ENCODE measurements around the gene TBL1X.

The TBL1X gene

DNA sequence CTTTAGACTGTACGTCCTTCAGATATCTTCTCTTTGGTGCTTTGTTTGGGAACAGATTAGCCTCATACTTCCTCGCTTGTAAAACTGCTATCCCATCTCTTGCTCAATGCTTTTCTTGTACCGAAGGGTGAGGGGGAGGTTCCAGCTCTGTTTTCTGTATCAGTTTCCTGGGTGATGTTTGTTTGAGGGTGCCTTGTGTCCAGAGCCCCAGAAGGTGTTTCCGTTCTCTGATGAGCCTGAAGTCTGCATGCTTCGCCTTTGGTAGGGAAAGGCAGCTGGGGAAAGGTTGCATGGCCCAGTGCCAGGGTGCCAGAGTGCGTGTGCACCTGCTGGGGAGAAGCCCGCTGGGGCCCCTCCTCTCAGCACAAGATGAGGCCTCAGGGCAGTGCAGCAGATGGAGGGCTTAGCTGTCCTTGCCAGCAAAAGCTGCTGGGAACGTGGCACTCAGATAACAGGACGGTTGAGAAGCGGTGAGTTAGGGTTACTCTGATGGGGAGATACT, 73.7 kb downstream of the TBL1X start:
- peak; percentile 18 to 55 for DNase-seq

DNA sequence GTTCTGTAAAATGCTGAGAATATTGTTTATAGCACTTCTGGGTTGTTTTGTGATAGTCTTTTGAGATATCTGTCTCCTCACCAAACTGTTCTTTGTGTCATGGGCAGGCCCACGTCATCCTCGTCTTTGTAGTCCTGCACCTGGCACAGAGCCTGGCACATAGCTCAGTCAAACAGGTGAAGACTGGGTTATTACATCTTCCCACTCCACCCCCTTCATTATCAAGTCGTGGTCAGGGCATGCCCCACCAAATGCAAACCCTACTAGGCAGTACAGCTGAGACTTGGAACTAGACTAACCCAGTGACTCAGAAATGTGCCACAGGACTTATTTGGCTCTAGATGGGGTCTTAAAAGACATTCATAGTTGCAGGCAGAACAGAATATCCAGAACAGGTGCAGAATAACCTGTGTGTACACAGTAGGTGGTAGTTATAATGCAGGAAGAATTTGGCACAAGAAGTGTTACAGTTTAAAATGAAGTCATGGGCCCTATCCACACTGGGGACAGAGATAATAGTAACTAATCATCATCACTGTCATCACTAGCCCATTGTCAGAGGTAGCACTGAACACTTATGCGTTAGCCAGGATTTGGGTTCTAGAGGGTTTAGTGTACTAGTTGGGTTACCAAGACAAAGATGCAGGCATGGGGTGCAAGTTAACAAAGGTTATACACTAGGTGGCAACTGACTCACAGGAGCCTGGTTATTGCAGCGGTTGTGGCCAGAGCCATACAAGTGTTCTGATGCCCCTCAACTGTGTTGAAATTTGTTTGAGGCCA, 74.9 kb downstream of the TBL1X start:
- DNase-seq, result no peak

DNA sequence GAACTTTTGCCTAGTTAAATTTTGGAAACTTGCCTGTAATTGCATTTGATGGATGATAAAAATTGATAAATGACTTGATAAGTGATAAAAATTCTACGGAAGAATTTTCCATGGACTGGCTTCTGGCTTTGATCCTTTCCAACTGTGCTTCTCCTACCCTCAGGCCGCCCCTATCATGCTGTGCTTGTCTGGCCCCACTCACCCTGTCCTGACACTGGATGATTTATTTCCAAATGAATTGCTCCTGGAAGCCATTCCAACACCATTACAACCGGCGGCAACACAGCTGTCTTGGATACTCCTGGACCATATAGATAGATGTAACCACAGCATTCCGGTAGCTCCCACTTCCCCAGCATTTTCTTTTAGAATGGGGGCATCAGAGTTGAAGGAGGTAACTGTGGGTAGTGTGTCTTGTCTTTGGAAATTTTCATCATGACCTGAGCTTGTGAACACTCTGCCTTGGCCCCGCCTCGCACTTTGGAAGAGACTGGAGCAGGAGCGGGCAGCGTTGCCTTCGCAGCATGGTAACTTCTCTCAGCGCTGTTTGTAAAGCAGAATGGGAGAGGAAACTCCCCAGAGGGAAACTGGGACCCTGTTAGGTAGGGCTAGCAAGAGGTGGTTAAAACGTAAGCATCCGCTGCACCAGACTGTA, 77.4 kb downstream of the TBL1X start:
- DNase-seq, result peak in 1 of 2 experiments; percentile 26

DNA sequence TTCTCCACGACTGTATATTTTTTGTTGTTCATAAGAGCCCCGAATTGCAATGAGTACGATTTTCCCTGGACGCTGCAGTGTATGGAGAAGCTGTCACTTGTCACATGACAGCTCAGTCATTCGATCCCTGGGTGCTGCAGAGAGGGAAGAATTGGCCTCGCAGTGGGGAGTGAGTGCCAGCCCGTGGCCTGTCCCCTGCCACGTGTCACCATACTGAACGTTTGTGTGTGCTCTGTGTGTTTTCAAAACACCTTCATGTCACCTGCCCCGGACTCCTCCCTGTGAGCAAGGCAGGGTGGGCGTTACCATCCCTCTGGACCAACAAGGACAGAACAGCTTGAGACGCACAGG, 77.9 kb downstream of the TBL1X start:
- peak; percentile 8 to 26 for DNase-seq

DNA sequence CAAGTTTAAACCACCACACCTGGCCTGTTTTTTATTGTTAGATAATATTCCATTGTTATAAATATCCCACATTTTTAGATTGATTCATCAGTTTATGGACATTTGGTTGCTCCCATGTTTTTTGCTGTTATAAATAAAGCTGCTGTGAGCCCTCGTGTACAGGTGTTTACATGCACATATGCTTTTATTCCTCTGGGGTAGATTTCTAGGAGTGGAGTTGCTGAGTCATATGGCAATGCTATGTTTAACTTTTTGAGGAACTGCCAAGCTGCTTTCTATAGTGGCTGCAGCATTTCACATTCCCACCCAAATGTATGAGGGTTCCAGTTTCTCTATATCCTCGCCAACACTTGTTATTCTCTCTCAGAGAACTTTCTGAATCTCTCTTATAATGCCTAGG, 90.5 kb downstream of the TBL1X start:
- no peak for DNase-seq

DNA sequence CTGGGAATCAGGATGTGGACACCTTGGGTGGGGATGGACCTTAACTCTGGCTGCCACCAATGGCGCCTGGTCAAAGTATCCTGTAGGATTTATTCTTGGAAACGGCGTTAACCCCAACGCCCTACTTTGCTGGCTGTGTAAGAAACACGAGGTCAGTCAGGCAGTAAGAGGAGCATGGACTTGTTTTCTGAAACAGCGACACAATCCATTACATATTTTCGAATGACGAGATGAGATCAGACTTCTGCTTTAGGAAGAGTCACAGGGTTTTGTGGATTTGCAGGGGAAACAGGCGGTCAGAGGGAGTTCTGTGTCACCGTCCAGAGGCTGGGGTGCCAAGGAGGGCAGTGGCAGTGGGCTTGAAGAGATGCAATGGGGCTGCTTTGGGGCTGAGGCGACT, 92.2 kb downstream of the TBL1X start:
- DNase-seq, result no peak

DNA sequence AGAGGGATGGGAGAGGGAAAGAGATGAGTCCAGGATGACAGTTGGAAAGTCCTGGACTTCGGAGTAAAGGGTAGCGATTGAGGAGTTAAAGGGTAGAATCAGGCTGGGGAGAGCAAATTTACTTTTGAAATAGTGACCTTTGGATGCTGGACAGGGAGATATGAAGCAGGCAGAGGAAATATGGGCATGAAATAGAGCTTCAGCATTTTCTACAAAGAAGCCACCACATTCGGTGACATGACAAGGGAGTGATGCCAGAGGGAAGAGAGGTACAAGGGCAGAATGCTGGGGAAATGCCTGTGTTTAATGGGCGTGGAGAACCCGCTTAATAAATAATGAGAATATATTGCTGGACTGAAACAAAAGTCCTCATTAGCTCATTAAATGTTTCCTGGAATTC, 92.7 kb downstream of the TBL1X start:
- no peak for DNase-seq

DNA sequence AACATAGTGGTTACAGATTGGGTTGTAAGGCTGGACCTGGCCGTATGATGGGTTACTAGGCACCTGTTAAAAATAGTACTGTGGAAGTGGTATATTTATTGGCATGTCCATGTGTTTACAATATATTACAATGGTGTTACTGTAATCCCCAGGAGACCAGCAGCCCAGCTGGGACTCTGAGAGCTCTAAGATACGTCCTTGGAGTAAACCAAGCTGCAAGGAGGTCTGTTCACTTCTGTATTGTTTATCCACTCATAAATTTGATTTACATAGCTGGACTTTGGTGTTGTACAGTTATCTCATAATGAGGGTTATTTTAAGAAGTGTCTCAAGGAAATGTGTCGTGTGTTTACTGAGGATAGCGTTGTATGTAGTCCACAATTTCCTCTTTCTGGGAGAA, 93.8 kb downstream of the TBL1X start:
- DNase-seq, result no peak

DNA sequence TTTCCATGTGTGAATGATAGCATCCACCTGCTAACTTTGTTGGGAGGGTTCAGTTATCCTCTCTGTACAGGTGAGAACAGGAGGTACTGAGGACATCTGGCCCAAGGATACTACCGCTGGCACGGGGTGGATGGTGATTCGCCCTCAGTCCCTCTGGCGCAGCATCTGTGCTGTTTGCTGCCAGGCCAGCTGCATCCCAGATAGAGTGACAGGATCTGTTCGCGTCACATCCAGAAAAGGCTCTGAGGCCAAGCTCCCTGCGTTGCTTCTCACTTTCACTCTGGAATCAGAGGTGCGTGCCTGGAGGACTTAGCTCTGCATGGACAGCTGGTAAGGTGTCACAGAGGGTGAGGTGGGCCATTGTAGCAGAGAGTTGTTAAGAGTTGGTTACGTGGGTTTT, 95.4 kb downstream of the TBL1X start:
- no peak for DNase-seq

DNA sequence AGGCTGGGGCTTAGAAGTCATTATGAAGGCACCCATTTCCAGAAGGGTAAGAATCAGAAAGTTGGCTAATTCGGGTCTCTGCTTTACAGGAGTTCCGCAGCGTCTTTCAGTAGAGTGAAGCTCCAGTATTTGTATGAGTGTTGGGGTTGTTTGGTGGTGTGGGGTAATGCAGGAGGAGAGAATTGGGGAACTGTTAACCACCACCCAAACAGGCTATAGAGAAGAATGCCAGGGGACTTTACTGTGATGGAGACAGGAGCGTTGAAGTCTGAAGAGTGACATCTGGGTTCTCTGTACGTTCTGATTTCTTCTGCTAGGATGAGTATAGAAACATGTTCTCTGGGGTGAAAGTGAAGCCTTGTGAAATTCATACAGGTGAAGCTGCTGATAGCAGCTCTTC, 96.3 kb downstream of the TBL1X start:
- DNase-seq, result no peak

DNA sequence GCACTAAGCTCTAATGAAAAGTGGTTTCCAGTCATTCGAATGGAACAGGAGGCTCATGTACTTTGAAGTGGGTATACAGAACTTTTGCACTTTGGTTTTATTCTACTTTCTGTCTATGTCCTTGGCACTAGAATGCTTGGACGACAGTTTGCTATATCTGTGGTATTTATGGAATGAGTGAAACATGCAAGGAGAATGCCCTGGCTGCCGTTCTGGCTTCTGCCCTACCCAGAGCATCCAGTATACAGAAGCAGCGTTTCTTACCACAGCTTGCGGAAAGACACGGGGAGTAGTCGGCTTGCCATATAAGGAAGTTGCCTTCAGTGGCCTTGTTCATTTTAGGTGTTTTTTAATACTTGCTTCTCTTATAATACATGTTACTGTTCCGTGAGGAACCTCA, 98.0 kb downstream of the TBL1X start:
- no peak for DNase-seq

DNA sequence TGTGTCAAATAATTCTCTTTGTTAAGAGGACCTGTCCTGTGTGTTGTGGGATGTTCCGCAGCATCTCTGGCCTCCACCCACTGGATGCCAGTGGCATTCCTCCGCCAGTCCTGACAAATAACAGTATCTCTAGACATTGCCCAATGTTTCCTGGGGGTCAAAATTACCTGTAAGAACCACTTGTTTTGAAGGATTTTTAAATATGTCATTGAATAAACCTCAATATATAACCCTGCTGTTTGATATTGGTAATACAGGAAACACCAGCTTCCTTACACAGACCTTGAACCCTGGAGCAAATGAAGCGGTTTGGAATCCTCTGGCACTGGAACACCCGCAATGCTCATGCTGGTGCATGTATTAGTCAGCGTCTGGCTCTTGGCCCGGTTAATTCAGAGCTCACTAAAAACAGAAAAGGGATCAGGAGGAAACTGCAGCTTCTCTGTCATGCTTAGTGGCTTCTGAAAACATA, 101.3 kb downstream of the TBL1X start:
- no peak for DNase-seq

DNA sequence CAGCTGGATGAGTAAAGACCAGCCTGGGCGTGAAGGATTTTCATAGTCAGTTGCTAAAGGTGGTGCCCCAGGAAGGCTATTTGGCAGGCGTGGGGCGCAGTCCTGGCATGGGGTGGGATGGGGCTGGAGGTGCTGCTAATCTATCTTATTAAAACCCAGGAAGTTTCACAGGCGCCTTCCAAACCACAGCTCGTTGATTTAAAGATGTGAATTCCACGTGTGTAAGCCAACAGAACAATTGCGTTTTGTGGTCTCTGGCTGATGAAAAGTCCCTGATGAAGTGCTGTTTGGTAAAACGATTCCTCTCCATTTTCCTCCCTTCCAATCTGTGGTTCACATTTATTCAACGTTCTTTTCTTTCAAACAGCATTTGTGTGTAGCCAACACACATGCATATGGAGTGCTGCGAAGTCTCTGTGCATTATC, 105.0 kb downstream of the TBL1X start:
- DNase-seq, result no peak

DNA sequence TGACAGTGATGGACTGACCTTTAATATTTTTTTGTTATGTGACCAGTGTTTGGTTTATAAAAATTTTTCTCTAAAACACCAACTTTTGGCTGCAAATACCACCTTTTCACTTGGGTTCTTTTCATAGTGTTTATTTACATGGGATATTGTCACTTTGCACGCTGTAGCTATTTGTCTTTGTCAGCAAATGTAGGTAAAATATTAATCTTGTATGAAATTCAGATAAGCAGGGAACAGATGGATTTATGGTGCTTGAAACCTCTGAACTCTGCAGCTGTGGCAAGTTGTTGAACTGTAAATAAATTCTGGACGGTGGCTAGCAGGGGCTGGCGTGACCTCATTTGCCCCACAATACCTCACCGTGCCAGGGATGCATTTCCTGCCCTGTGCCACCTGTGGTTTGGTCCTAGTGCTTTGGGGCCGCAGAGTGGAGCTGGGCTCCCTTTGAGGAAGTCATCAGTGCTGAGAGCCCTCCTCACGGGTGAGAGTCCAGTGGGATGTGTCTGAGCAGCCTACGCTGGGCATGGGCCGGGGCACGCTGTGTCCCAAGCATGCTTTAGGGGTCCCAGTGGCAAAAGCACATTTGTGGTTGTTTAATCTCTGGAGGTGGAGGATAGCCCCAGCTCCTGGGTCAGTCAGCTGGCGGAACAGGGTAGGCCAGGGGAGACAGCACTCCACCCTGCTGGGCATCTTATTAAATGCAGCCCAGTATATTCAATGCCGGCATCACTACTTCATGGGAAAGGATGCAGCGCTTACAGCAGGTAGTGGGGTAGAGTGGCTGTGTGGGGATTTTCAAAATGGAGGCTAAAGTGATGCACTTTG, 108.6 kb downstream of the TBL1X start:
- DNase-seq, result no peak

DNA sequence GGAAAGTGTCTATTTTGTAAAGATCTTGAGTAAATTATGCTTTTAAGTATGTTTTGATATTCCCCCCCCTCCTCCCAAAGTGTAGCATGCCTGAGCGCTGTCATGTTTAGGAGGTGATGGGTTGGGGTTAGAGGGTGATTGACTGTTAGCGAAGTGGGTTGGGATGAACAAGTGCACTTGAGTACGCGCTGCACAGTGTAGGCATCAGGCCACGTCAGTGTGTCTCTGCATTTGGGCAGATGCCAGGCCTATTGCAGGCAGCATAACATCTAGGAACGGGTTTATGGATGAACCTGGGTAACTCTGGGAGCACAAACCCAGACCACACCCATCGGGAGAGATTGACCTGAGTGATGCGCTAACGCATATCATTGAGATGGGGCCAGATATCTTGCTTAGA, 111.2 kb downstream of the TBL1X start:
- peak in 1 of 2 experiments; percentile 1 for DNase-seq

DNA sequence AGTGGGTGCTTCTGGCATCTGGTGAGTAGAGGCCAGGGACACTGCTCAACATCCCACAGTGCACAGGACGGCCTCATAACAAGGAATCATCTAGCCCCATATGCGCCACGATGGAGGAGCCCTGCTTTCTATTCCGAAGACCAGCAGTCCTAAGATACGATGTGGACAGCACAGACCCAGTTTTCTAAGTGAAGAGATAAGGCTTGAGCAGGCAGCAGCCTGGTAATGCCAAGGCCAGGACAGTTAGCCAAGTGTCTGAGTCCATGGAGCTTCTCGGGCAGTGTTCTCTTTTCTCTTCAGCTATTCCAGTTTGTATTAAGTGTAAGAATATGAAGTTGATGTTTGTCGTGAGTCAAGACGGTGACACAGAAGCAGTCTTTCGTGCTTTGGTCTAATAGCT, 112.7 kb downstream of the TBL1X start:
- DNase-seq, result no peak

DNA sequence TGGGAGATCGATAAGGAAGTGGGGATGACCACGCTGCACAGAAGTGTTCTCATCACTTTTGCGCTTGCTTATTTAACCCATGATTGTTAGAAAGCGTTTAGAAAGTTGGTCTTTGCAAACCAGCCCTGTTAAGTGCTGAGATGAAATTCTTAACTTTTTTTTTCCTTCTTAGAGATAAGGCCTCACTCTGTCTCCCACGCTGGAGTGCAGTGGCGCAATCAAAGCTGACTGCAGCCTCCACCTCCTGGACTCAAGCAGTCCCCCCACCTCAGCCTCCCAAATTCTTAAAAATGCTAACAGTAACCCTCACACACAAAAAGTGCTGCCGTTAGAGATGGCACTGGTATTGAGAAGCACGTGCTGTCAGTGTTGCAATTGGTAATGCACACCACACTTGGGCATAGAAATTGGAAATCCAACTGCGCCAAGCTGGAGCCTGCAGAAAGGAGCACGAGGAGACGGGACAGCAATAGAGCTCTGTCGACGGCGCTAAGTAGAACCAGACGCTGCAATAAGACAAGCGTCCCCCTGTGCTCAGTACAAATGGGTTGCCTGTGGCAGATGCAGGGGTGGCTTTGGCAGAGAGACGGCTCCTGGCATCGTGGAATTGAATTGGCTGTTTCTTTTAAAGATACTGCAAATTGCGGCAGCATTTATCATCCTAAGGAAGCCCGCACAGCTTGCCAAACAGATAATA, 113.4 kb downstream of the TBL1X start:
- no peak for DNase-seq

DNA sequence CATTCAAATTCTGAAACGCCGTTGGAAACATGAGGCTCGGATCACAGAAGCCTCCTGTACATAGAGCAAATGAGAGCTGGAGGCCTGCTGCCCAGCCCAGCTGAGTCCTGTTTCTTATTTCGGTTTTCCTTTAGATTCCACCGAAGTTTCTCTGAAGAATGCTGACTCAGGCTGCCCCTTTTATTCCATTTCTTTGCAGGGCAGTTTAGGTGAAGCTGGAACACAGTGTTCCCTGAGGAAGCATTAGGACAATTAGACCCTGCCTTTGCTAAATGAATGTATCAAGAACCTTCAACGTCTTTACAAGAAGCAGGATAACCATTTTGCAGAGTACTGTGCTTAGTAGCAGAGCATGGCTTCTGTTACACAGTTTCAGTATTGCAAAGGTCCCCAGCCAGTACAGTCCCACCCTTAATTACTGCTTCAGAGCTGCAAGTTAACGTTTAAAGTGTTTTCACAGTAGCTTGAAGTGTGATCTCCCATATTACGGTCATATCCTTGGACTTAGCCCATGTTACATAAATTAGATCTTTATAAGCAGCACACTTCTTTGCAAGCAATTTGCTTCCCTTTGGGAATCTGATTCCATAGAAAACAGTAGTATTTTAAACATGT, 117.0 kb downstream of the TBL1X start:
- no peak for DNase-seq

DNA sequence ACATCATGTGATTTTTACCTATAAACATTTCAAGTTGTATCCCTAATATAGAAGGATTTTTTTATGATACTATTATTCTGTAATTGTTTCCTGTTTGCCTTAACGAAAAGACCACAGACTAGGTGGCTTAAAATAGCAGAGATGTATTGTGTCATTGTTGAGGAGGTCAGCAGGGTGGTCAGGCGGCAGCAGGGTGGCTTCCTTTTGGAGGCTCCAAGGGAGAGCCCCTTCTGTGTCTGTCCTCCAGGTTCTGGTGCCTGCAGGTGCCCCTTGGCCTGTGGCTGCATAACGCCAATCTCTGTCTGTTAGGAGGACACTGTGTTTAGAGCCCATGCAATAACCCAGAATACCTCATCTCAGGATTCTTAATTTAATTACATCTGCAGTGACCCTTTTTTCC, 118.1 kb downstream of the TBL1X start:
- DNase-seq, result no peak

DNA sequence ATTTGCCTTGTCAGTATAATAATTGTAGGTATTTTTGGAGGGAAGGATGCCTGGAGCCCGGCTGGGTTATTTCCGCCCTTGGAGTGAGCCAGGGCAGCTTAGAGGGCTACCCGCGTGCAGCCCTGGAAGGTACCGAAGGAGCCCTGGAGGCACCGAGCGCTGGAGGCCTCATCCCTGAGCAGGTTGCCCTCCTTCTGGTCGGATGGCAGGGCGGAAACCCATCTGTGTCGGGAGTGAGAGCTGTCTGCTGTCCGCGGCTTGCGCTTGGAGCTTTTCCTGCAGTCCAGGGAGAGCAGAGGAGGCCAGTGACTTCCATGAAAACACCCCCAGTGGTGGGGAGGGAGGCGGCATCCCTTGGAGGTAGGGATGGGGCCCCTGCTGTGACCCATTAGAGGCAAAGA, 122.1 kb downstream of the TBL1X start:
- no peak for DNase-seq

DNA sequence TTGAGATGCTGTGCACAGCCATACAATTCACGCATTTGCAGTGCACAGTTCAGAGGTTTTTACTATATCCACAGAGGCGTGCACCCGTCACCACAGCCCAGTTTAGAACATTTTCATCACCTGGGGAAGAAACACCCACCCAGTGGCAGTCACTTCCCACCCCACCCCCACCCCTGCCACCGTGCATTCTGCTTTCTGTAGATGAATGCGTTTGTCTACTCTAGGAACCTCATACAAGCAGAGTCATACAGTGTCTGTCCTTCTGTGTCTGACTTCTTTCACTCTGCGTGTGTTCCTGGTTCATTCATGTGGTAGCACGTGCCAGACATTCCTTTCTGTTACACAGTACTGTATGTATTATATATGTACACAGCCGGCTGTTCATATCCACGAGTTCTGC, 122.8 kb downstream of the TBL1X start:
- no peak for DNase-seq

DNA sequence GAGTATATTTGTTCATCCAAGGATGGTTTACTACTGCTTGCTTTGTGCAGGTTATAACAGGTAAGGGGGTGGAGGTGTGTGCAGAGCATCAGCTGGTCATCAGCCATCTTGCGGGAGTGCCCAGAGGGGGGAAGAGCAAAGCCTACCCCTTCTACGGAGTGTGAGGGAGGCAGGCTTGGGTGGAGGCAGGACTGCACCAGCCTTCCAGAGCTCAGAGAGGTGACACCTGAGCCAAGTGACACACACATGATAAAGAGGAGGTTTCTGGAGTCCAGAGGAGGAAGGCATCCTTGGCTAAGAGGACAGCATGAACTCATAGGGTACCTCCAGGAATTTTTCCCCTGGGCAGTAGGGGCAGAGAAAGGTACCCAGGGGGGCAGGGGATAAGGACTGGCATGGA, 126.6 kb downstream of the TBL1X start:
- no peak for DNase-seq

DNA sequence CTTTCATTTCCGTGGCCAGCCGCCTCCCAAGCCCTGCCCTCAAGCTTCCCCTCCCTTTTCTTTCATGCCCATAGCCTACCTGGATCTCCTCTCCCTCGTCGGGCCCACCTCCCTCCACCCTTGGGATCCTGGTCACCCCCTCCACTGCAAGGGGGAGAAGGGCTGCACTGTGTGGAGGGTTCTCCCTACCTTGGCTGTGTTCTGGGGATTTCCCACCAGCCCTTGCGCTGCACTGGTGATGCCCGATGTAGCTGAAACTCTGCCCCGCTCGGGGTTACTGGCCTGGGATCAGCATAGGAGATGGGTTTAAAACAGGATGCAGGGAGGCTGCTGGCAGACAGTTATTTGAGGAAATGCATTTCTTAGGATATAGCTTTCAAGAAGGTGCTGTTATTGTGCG, 128.9 kb downstream of the TBL1X start:
- no peak for DNase-seq

Data from NCI-H187 (cell line).